Testis (tissue), 3 donors: Measurements from ENCODE around the gene FAM47E. TPM values are rescaled to one million over a fixed set of nuclear protein-coding genes. Genes with fewer than 3 reads are reported as not detected.
A peak's percentile ranks its signal among the peaks of the same experiment; 100 is the strongest.

ENCODE experiments used
- DNase-seq: peaks from one replicate; pipeline ENCODE4 v3.0.0-alpha.2; 2019
- H3K27ac ChIP-seq, 2 donors: fragments of 200-600 bp; sonication (generic); one replicate each; pipeline ENCODE4 v1.5.1; 2019
- H3K27me3 ChIP-seq: fragments of 200-600 bp; sonication (generic); one replicate; pipeline ENCODE4 v1.5.1; 2019
- H3K36me3 ChIP-seq: fragments of 200-600 bp; sonication (generic); one replicate; pipeline ENCODE4 v1.5.1; 2017; ENCODE audit warnings: low read depth; ENCODE audit errors: missing control alignments
- H3K4me1 ChIP-seq: fragments of 200-600 bp; sonication (generic); one replicate; pipeline ENCODE4 v1.5.1; 2019
- H3K4me3 ChIP-seq, 2 donors: fragments of 200-600 bp; sonication (generic); one replicate each; pipeline ENCODE4 v1.5.1; 2017 to 2019
- H3K9me3 ChIP-seq: fragments of 200-600 bp; sonication (generic); one replicate; pipeline ENCODE4 v1.5.1; 2017
- POLR2A ChIP-seq: fragments of 450-650 bp; IDR thresholded peaks from one replicate; pipeline ENCODE4 v1.6.1; 2017; ENCODE audit warnings: antibody characterized with exemption, mild to moderate bottlenecking, moderate library complexity
- WGBS, 2 donors: methylation state at CpG; one replicate each; pipeline ENCODE4 v1.1.5; 2018; 5-methylcytosine and 5-hydroxymethylcytosine counted together
- intact Hi-C: fragments of 100-400 bp; cut with DNase I; formaldehyde crosslinking; loops from one replicate; pipeline ENCODE4 v1.15.1; 2023; ENCODE audit warnings: low total_unique reads
- polyA plus RNA-seq: library from polyadenylated mRNA; stranded (reverse); fragments of 350-450 nt; fragmentation: Illumina TruSeq; extraction: RNeasy Lipid Tissue Mini Kit (QIAGEN cat#74804); gene quantifications from one replicate; pipeline ENCODE4 v1.2.3, GENCODE V29; 2014; ENCODE audit warnings: low read depth, low replicate concordance; ENCODE audit not compliant: insufficient read depth
- total RNA-seq, 2 donors: library from RNA; depleted of rRNA; stranded (reverse); fragments of >200 nt; gene quantifications; one replicate each; pipeline ENCODE4 v1.2.3, GENCODE V29; 2016
- TF ChIP-seq, protein P1 (sequence below), 3 experiments: fragments of 450-650 bp in 2 of 3; fragments of 200-600 bp in 1 of 3; sonication (generic) in 1 of 3; IDR thresholded peaks; one replicate each; pipeline ENCODE4 v1.5.1; 2016 to 2019; ENCODE audit warnings: antibody characterized with exemption in 3 of 3, mild to moderate bottlenecking in 2 of 3, moderate library complexity in 1 of 3

The FAM47E gene
- total and polyA plus RNA-seq, 3 donors from 2014 or later, result 11.0 to 22.8 (median 15.4) TPM

DNA sequence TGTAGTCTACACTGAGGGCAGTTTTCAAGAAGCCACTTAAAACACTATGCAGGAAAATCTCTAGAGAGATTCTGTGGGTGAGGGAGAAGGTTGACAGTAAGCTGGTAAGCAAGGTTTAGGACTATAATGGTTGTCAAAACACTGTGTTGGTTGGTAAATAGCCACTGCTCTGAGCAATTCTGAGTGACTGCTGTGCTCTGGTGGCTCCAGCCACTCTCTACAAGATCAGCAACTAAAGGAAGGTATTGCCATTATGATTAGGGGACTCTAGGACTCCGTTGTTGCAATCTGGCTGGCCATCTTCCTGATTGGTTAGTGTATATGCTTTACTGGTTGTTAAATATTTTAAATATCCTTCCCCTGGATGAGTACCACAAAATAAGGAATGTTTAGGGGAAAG, 5.5 kb upstream of the FAM47E start:
- Histone ChIP-seq H3K36me3 (no peaks in the 10 kb centered on the region), H3K27me3 (no peaks in the 10 kb centered on the region), H3K9me3 (no peaks in the 10 kb centered on the region), H3K27ac (no peak overlapping the region), H3K4me1 (peaks cover 4% of the 10 kb centered on the region), H3K4me3 (no peak overlapping the region)
- intact Hi-C loops, result no loop called here
- 65 to 70% methylated on average over 1 of the region's 1 CpG for WGBS, 2 donors
- DNase-seq, result no peak
- TF ChIP-seq, protein P1, sequence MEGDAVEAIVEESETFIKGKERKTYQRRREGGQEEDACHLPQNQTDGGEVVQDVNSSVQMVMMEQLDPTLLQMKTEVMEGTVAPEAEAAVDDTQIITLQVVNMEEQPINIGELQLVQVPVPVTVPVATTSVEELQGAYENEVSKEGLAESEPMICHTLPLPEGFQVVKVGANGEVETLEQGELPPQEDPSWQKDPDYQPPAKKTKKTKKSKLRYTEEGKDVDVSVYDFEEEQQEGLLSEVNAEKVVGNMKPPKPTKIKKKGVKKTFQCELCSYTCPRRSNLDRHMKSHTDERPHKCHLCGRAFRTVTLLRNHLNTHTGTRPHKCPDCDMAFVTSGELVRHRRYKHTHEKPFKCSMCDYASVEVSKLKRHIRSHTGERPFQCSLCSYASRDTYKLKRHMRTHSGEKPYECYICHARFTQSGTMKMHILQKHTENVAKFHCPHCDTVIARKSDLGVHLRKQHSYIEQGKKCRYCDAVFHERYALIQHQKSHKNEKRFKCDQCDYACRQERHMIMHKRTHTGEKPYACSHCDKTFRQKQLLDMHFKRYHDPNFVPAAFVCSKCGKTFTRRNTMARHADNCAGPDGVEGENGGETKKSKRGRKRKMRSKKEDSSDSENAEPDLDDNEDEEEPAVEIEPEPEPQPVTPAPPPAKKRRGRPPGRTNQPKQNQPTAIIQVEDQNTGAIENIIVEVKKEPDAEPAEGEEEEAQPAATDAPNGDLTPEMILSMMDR (IDR thresholded peaks at IDR 0.05), result no peak
- TF ChIP-seq POLR2A, result no peak

GRCh38 chr4:76246852-76247251, 4.7 kb upstream of the FAM47E start:
- Histone ChIP-seq H3K4me1 (peaks cover 4% of the 10 kb centered on the region), H3K27me3 (no peaks in the 10 kb centered on the region), H3K4me3 (no peak overlapping the region), H3K27ac (no peak overlapping the region), H3K9me3 (no peaks in the 10 kb centered on the region), H3K36me3 (no peaks in the 10 kb centered on the region)
- TF ChIP-seq, protein P1 (IDR thresholded peaks at IDR 0.05), result no peak
- TF ChIP-seq POLR2A, result no peak
- intact Hi-C loops, result no loop called here
- DNase-seq, result no peak

- Histone ChIP-seq H3K36me3 (no peaks in the 10 kb centered on the region), H3K4me3 (peak overlapping the region; percentile 60 to 62), H3K4me1 (peaks cover 4% of the 10 kb centered on the region), H3K9me3 (no peaks in the 10 kb centered on the region), H3K27ac (peak overlapping the region in 1 of 2 donors; percentile 44), H3K27me3 (no peaks in the 10 kb centered on the region)
- TF ChIP-seq POLR2A, result no peak
- TF ChIP-seq, protein P1 (IDR thresholded peaks at IDR 0.05), result no peak
- DNase-seq, result no peak
- WGBS, 2 donors, result 11 to 12% methylated on average over 6 of the region's 6 CpGs
- intact Hi-C loops, result no loop called here
These were observed 559 bp upstream of the FAM47E start for GRCh38 chr4:76250962-76251361.

- Histone ChIP-seq H3K27me3 (no peaks in the 10 kb centered on the region), H3K4me3 (peak overlapping the region; percentile 60 to 62), H3K4me1 (peaks cover 4% of the 10 kb centered on the region), H3K36me3 (no peaks in the 10 kb centered on the region), H3K9me3 (no peaks in the 10 kb centered on the region), H3K27ac (peak overlapping the region in 1 of 2 donors; percentile 44)
- 61 to 66% methylated on average over 8 of the region's 8 CpGs for WGBS, 2 donors
- TF ChIP-seq, protein P1 (IDR thresholded peaks at IDR 0.05), result no peak
- intact Hi-C loops, result no loop called here
- DNase-seq, result no peak
These were observed 741 bp downstream of the FAM47E start for GRCh38 chr4:76252271-76252653.

GRCh38 chr4:76253511-76253910, 2.0 kb downstream of the FAM47E start:
- peaks cover 4% of the 10 kb centered on the region for H3K4me1 ChIP-seq
- DNase-seq, result no peak
- no peaks in the 10 kb centered on the region for H3K27me3 ChIP-seq
- H3K4me3 ChIP-seq, result no peak overlapping the region
- no peak overlapping the region for H3K27ac ChIP-seq
- no peaks in the 10 kb centered on the region for H3K9me3 ChIP-seq
- 71 to 84% methylated on average over 6 of the region's 6 CpGs for WGBS, 2 donors
- no peaks in the 10 kb centered on the region for H3K36me3 ChIP-seq
- intact Hi-C loops, result no loop called here
- TF ChIP-seq POLR2A, result no peak
- TF ChIP-seq, protein P1 (IDR thresholded peaks at IDR 0.05), result no peak
